Measurements from ENCODE around the gene BBS9. TPM values are rescaled to one million over a fixed set of nuclear protein-coding genes. Genes with fewer than 3 reads are reported as not detected.

BBS9 gene
- total RNA-seq, 1 donor from 2014 or later = 43.8 TPM

GRCh38 chr7:33601884-33602283, 472.5 kb downstream of the BBS9 start:
- intact Hi-C loops (cut with DNase I) = no loop called here
- ATAC-seq (no peak), DNase-seq (ENCODE audit: low spot score) (no peak)

- intact Hi-C loops (cut with DNase I) = no loop called here
- ATAC-seq (no peak), DNase-seq (ENCODE audit: low spot score) (no peak)
These were observed 474.7 kb downstream of the BBS9 start for GRCh38 chr7:33604056-33604455.

GRCh38 chr7:33610918-33611317, 481.6 kb downstream of the BBS9 start:
- ATAC-seq (no peak), DNase-seq (ENCODE audit: low spot score) (no peak)
- intact Hi-C loops (cut with DNase I) = no loop called here

GRCh38 chr7:33612442-33612841, 483.1 kb downstream of the BBS9 start:
- ATAC-seq (no peak), DNase-seq (ENCODE audit: low spot score) (no peak)
- intact Hi-C loops (cut with DNase I) = no loop called here

- intact Hi-C loops (cut with DNase I) = no loop called here
- ATAC-seq (no peak), DNase-seq (ENCODE audit: low spot score) (no peak)
These were observed 485.2 kb downstream of the BBS9 start for GRCh38 chr7:33614357-33615117.

GRCh38 chr7:33616752-33617151, 487.4 kb downstream of the BBS9 start:
- DNase-seq (ENCODE audit: low spot score) (no peak), ATAC-seq (no peak)
- intact Hi-C loops (cut with DNase I) = no loop called here

GRCh38 chr7:33619264-33619663, 489.9 kb downstream of the BBS9 start:
- ATAC-seq (no peak), DNase-seq (ENCODE audit: low spot score) (no peak)
- intact Hi-C loops (cut with DNase I) = no loop called here

- intact Hi-C loops (cut with DNase I) = no loop called here
- DNase-seq (ENCODE audit: low spot score) = no peak
These were observed 493.9 kb downstream of the BBS9 start for GRCh38 chr7:33623267-33623666.

GRCh38 chr7:33624215-33624614, 494.9 kb downstream of the BBS9 start:
- ATAC-seq (no peak), DNase-seq (ENCODE audit: low spot score) (no peak)
- intact Hi-C loops (cut with DNase I) = no loop called here

More at GRCh38 chr7:33623267-33623666, 493.9 kb downstream of the BBS9 start:
- no peak for ATAC-seq

GRCh38 chr7:33626869-33627268, 497.5 kb downstream of the BBS9 start:
- DNase-seq (ENCODE audit: low spot score) = no peak
- intact Hi-C loops (cut with DNase I) = no loop called here

GRCh38 chr7:33627741-33628140, 498.4 kb downstream of the BBS9 start:
- no peak for ATAC-seq
- intact Hi-C loops (cut with DNase I) = no loop called here

More at GRCh38 chr7:33626869-33627268, 497.5 kb downstream of the BBS9 start:
- ATAC-seq = no peak

GRCh38 chr7:33628894-33629293, 499.5 kb downstream of the BBS9 start:
- ATAC-seq = no peak
- DNase-seq (ENCODE audit: low spot score) = no peak
- intact Hi-C loops (cut with DNase I) = no loop called here

More at GRCh38 chr7:33627741-33628140, 498.4 kb downstream of the BBS9 start:
- DNase-seq (ENCODE audit: low spot score) = no peak

- DNase-seq (ENCODE audit: low spot score) (no peak), ATAC-seq (no peak)
- intact Hi-C loops (cut with DNase I) = no loop called here
These were observed 501.0 kb downstream of the BBS9 start for GRCh38 chr7:33630359-33630758.

- intact Hi-C loops (cut with DNase I) = no loop called here
- DNase-seq (ENCODE audit: low spot score) = no peak
- no peak for ATAC-seq
These were observed 503.0 kb downstream of the BBS9 start for GRCh38 chr7:33632322-33632721.

- ATAC-seq (no peak), DNase-seq (ENCODE audit: low spot score) (no peak)
- intact Hi-C loops (cut with DNase I) = no loop called here
These were observed 503.6 kb downstream of the BBS9 start for GRCh38 chr7:33632840-33633525.

GRCh38 chr7:33634606-33635005, 505.2 kb downstream of the BBS9 start:
- ATAC-seq (no peak), DNase-seq (ENCODE audit: low spot score) (no peak)
- intact Hi-C loops (cut with DNase I) = no loop called here

- intact Hi-C loops (cut with DNase I) = no loop called here
- ATAC-seq = no peak
- DNase-seq (ENCODE audit: low spot score) = no peak
These were observed 507.0 kb downstream of the BBS9 start for GRCh38 chr7:33636359-33636758.

GRCh38 chr7:33639552-33640197, 510.3 kb downstream of the BBS9 start:
- ATAC-seq (peak; percentile 94), DNase-seq (ENCODE audit: low spot score) (no peak)
- intact Hi-C loops (cut with DNase I) = no loop called here

GRCh38 chr7:33640741-33641140, 511.4 kb downstream of the BBS9 start:
- ATAC-seq = no peak
- intact Hi-C loops (cut with DNase I) = no loop called here
- DNase-seq (ENCODE audit: low spot score) = no peak

- ATAC-seq (no peak), DNase-seq (ENCODE audit: low spot score) (no peak)
- intact Hi-C loops (cut with DNase I) = no loop called here
These were observed 512.9 kb downstream of the BBS9 start for GRCh38 chr7:33642312-33642711.
